ENCODE data around the gene NAB2. TPM values are rescaled to one million over a fixed set of nuclear protein-coding genes. Genes with fewer than 3 reads are reported as not detected.

NAB2 gene
- total RNA-seq, 1 donor from 2014 or later, result 22.1 TPM

DNA sequence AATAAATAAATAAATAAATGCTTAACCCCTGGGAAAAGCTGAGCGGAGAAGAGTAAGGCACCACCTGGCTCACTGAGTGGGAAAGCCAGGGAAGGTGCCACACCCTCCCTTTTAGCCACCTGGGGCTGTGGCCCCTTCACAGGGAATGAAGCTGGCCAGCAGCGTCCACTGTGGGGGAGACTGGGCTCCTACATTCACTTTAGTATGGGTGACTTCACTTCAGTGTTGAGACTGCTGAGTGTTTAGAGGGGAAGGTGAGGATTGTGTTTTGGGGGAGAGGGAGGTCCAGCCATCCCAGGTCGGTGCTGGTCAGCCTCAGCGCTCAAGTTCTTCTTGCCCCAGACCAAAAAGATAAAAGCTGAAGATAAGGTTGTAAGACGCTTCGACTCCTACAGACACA lies 1.6 kb downstream of the NAB2 start:
- DNase-seq, result no peak
- peaks cover 44% of the 10 kb centered on the region for H3K36me3 Mint-ChIP-seq (ENCODE audit: low read depth)
- H3K27ac Mint-ChIP-seq, result peak overlapping the region; percentile 19
- no peaks in the 10 kb centered on the region for H3K9me3 Mint-ChIP-seq
- intact Hi-C loops (cut with micrococcal nuclease), result no loop called here
- no peak for ATAC-seq (ENCODE audit: low read depth)
- POLR2A ChIA-PET, result interaction anchor here (0.6 to 16.5 kb wide), 4 partner anchors 14 to 364 kb away, joined by 3 to 692 read pairs (median 172); partner anchors contain the start of genes NEMP1 and STAT6
- peak overlapping the region; percentile 67 for H3K4me3 Mint-ChIP-seq
- no peaks in the 10 kb centered on the region for H3K27me3 Mint-ChIP-seq
- CTCF ChIA-PET, result interaction anchor here (2.0 to 10.6 kb wide), 2 partner anchors 20 to 21 kb away, joined by 11 to 102 read pairs; partner anchors contain the start of gene STAT6
- no peak for TF ChIP-seq CTCF (IDR thresholded peaks at IDR 0.05)
- peaks cover 72% of the 10 kb centered on the region for H3K4me1 Mint-ChIP-seq

DNA sequence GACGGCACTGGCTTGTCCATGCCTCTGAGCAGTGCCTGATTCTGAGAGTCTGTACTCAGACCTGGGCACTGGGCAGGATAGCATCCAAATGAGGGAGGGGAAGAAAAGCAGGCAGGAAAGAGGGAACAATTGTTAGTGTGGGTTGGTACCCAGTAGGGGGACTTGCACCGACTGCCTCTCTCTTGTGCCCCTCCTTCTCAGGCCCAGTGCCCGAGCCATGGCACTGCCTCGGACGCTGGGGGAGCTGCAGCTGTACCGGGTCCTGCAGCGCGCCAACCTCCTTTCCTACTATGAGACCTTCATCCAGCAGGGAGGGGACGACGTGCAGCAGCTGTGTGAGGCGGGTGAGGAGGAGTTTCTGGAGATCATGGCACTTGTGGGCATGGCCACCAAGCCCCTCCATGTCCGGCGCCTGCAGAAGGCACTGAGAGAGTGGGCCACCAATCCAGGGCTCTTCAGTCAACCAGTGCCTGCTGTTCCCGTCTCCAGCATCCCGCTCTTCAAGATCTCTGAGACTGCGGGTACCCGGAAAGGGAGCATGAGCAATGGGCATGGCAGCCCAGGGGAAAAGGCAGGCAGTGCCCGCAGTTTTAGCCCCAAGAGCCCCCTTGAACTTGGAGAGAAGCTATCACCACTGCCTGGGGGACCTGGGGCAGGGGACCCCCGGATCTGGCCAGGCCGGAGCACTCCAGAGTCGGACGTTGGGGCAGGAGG lies 2.2 kb downstream of the NAB2 start:
- Mint-ChIP-seq H3K27ac (peak overlapping the region; percentile 19), H3K4me1 (peaks cover 72% of the 10 kb centered on the region), H3K27me3 (no peaks in the 10 kb centered on the region), H3K4me3 (peak overlapping the region; percentile 67), H3K36me3 (ENCODE audit: low read depth) (peaks cover 49% of the 10 kb centered on the region), H3K9me3 (no peaks in the 10 kb centered on the region)
- intact Hi-C loops (cut with micrococcal nuclease), result no loop called here
- no peak for TF ChIP-seq CTCF (IDR thresholded peaks at IDR 0.05)
- DNase-seq, result no peak
- ChIA-PET POLR2A (interaction anchor here (16.5 kb wide), 2 partner anchors 13 to 17 kb away, joined by 337 to 692 read pairs; partner anchors contain the start of genes NEMP1 and STAT6), CTCF (interaction anchor here (0.7 to 10.6 kb wide), 3 partner anchors 21 to 33 kb away, joined by 3 to 102 read pairs (median 11); partner anchors contain the start of gene STAT6)
- no peak for ATAC-seq (ENCODE audit: low read depth)

GRCh38 chr12:57091638-57092528 lies 3.0 kb downstream of the NAB2 start:
- no peaks in the 10 kb centered on the region for H3K27me3 Mint-ChIP-seq
- ChIA-PET CTCF (interaction anchor here (0.7 to 10.6 kb wide), 7 partner anchors 9 to 33 kb away, joined by 3 to 102 read pairs (median 4); partner anchors contain the start of genes NEMP1 and STAT6), POLR2A (interaction anchor here (16.5 kb wide), 2 partner anchors 12 to 17 kb away, joined by 337 to 692 read pairs; partner anchors contain the start of genes NEMP1 and STAT6)
- no peak for TF ChIP-seq CTCF (IDR thresholded peaks at IDR 0.05)
- H3K9me3 Mint-ChIP-seq, result no peaks in the 10 kb centered on the region
- DNase-seq, result no peak
- H3K4me3 Mint-ChIP-seq, result peak overlapping the region; percentile 6
- H3K4me1 Mint-ChIP-seq, result peaks cover 71% of the 10 kb centered on the region
- intact Hi-C loops (cut with micrococcal nuclease), result no loop called here
- H3K36me3 Mint-ChIP-seq (ENCODE audit: low read depth), result peaks cover 54% of the 10 kb centered on the region
- peak overlapping the region; percentile 91 for H3K27ac Mint-ChIP-seq
- ATAC-seq (ENCODE audit: low read depth), result no peak

DNA sequence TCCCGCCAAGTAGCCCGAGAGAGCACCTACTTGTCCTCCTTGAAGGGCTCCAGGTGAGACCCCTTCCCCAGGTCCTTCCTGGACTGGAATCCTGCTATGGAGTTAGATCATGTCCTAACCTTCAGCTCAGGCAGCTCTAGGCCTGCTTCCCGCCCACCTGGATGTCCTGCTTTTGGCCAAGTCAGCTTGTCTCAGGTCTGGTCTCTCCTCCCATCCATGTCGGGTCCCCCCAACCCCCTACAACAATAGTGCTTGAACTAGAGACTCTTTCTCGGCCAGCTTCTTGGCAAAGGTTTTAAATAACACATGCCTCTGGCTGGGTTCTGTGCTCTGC lies 3.6 kb downstream of the NAB2 start:
- POLR2A ChIA-PET, result interaction anchor here (16.5 kb wide), 2 partner anchors 12 to 18 kb away, joined by 337 to 692 read pairs; partner anchors contain the start of genes NEMP1 and STAT6
- Mint-ChIP-seq H3K27me3 (no peaks in the 10 kb centered on the region), H3K4me3 (no peak overlapping the region), H3K4me1 (peaks cover 71% of the 10 kb centered on the region), H3K9me3 (no peaks in the 10 kb centered on the region), H3K36me3 (ENCODE audit: low read depth) (peaks cover 61% of the 10 kb centered on the region), H3K27ac (peak overlapping the region; percentile 91)
- TF ChIP-seq CTCF (IDR thresholded peaks at IDR 0.05), result no peak
- ATAC-seq (ENCODE audit: low read depth) (no peak), DNase-seq (no peak)
- intact Hi-C loops (cut with micrococcal nuclease), result no loop called here
- CTCF ChIA-PET, result interaction anchor here (0.7 to 10.6 kb wide), 6 partner anchors 10 to 29 kb away, joined by 3 to 102 read pairs (median 6); partner anchors contain the start of genes NEMP1 and STAT6

All from activated B cell treated with CpG ODN at 0.5 μM for 24 hours (primary cell).